GM06990 (cell line): ENCODE measurements around the gene DIP2B.

Experiments
- DNase-seq: peaks from one replicate; pipeline ENCODE4 v3.0.0-alpha.2; 2011; ENCODE audit not compliant: insufficient read length; ENCODE audit errors: extremely low read depth
- H3K27me3 ChIP-seq: replicated peaks from 2 replicates; pipeline ENCODE4 v1.6.0; 2011; ENCODE audit warnings: low read length; ENCODE audit not compliant: control insufficient read depth, insufficient read depth
- H3K36me3 ChIP-seq: 2 replicates; pipeline ENCODE4 v1.5.1; 2011; ENCODE audit warnings: low read length; ENCODE audit not compliant: control insufficient read depth, insufficient read depth
- H3K4me3 ChIP-seq: replicated peaks from 2 replicates; pipeline ENCODE4 v1.5.1; 2011; ENCODE audit warnings: low read depth, mild to moderate bottlenecking, control low read depth, low read length
- CTCF ChIP-seq: IDR thresholded peaks from 2 replicates; pipeline ENCODE4 v1.5.1; 2011; ENCODE audit warnings: low read length, control low read depth, mild to moderate bottlenecking, inconsistent platforms; ENCODE audit not compliant: insufficient read depth, poor library complexity, severe bottlenecking

The DIP2B gene

GRCh38 chr12:50507474-50507838, 2.7 kb downstream of the DIP2B start:
- H3K4me3 ChIP-seq, result no peak overlapping the region
- no peak for DNase-seq
- TF ChIP-seq CTCF, result no peak

DNA sequence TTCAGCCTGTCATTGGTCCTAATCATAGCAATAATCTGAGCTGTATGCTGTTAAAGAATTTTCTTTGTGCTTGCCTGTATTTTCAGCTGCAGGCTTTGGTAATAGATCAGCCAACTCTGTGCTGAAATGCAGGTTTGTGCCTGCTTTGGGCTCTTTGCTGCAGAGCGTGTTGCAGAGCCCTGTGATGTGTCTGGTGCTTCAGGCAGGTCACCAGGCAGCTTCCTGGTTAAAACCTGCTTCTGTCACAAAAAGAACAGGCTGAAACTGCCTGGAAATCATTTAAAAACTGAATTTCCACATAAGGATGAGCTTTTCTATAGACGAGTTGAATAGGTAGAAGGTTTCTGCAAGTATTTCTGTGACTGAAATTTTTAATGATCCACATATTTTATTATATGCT, 3.1 kb downstream of the DIP2B start:
- Histone ChIP-seq H3K36me3 (no peaks in the 10 kb centered on the region), H3K27me3 (no peaks in the 10 kb centered on the region), H3K4me3 (no peak overlapping the region)
- no peak for TF ChIP-seq CTCF
- DNase-seq, result no peak

More at GRCh38 chr12:50507474-50507838, 2.7 kb downstream of the DIP2B start:
- Histone ChIP-seq H3K27me3 (no peaks in the 10 kb centered on the region), H3K36me3 (no peaks in the 10 kb centered on the region)

GRCh38 chr12:50508414-50508813, 3.6 kb downstream of the DIP2B start:
- TF ChIP-seq CTCF, result no peak
- no peak for DNase-seq
- Histone ChIP-seq H3K4me3 (no peak overlapping the region), H3K27me3 (no peaks in the 10 kb centered on the region), H3K36me3 (no peaks in the 10 kb centered on the region)

- no peak for TF ChIP-seq CTCF
- Histone ChIP-seq H3K4me3 (no peak overlapping the region), H3K27me3 (no peaks in the 10 kb centered on the region), H3K36me3 (no peaks in the 10 kb centered on the region)
- no peak for DNase-seq
These were observed 4.3 kb downstream of the DIP2B start for GRCh38 chr12:50508970-50509663.

DNA sequence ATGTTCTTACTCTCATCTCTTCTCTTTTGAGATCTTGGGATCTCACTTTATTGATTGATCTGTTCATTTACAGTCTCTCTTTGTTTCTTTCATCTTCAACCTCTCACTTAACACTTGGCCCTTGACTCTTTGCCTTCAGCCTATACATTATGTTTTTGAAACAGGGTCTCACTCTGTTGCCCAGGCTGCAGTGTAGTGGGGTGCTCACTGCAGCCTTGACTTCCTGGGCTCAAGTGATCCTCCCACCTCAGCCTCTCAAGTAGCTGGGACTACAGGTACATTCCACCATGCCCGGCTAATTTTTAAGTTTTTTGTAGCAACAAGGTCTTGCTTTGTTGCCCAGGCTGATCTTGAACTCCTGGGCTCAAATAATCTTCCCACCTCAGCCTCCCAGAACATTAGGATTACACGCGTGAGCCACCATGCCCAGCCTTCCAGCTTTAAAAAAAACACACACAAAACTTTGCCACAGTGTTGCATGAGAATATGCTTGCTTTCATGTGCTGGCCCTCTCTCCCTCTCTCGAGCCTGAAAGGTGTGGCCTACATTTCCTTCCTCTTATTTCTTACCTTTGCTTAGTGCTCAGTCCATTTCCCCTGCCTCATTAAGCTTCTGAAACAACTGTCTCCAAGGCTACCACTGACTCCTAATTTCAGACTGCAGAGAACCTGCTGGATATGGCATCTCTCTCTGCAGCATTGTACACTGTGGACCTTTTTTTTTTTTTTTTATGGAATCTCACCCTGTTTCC, 9.9 kb downstream of the DIP2B start:
- no peak for DNase-seq
- Histone ChIP-seq H3K27me3 (no peaks in the 10 kb centered on the region), H3K36me3 (no peaks in the 10 kb centered on the region), H3K4me3 (no peak overlapping the region)
- no peak for TF ChIP-seq CTCF

- DNase-seq, result no peak
- H3K27me3 ChIP-seq, result no peaks in the 10 kb centered on the region
- no peak overlapping the region for H3K4me3 ChIP-seq
- no peak for TF ChIP-seq CTCF
- no peaks in the 10 kb centered on the region for H3K36me3 ChIP-seq
These were observed 10.8 kb downstream of the DIP2B start for GRCh38 chr12:50515587-50515986.
